ENCODE results near the gene NFKBIA.

NFKBIA gene

DNA sequence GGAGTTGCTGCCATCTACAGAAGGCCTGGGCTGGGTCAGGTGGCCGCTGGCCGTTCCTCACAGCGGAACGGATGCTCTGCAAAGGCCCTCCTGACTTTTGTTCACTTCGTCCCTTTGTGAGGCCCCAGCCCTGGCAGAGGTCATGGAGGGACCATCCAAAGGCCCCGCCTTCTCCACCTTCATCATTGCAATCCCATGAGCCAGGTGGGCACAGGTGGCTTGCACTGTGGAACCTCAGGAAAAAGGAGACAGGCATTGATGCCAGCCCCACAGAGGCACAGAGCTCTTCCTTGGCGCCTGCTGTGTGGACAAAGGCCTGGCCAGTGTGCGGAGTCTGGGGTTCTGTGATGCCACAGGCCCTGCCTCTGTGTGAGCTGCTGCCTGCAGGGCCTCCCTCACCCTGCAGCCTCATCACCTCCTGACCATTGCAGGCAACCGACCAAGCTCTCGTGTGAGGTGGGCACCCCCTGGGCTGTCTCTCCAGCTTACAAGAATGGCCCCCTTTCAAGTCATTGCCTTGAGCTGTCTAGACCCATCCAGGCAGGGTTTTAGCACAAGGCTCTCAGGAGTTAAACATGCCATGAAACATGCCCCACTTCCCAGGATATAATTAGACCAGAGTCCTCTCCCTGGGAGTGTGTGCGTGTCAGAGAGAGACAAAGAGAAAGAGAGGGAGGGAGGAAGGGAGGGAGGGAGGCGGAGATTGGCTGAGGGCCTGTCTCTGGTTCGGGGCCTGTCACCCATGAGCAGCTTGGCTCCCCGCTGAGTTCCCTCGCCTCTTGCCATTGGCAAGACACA lies 19.3 kb downstream of the NFKBIA start:
- H3K36me3 ChIP-seq (ENCODE audit: control insufficient read depth, low read length), result no peaks in the 10 kb centered on the region
- TF ChIP-seq, protein P1, sequence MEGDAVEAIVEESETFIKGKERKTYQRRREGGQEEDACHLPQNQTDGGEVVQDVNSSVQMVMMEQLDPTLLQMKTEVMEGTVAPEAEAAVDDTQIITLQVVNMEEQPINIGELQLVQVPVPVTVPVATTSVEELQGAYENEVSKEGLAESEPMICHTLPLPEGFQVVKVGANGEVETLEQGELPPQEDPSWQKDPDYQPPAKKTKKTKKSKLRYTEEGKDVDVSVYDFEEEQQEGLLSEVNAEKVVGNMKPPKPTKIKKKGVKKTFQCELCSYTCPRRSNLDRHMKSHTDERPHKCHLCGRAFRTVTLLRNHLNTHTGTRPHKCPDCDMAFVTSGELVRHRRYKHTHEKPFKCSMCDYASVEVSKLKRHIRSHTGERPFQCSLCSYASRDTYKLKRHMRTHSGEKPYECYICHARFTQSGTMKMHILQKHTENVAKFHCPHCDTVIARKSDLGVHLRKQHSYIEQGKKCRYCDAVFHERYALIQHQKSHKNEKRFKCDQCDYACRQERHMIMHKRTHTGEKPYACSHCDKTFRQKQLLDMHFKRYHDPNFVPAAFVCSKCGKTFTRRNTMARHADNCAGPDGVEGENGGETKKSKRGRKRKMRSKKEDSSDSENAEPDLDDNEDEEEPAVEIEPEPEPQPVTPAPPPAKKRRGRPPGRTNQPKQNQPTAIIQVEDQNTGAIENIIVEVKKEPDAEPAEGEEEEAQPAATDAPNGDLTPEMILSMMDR (IDR thresholded peaks at IDR 0.05; ENCODE audit: low read depth, low read length, poor library complexity, severe bottlenecking), result no peak
- TF ChIP-seq EZH2phosphoT487 (IDR thresholded peaks at IDR 0.05; ENCODE audit: borderline replicate concordance, low read length), result no peak
- H3K4me1 ChIP-seq (ENCODE audit: control insufficient read depth, low read length), result no peaks in the 10 kb centered on the region
- no peaks in the 10 kb centered on the region for H3K79me2 ChIP-seq (ENCODE audit: control insufficient read depth, low read length)
- no peaks in the 10 kb centered on the region for H4K20me1 ChIP-seq (ENCODE audit: control insufficient read depth, insufficient read depth, low read depth, low read length)
- H3K9me2 ChIP-seq (replicated peaks; ENCODE audit: control insufficient read depth, low read length), result no peaks in the 10 kb centered on the region
- no peak overlapping the region for H3K4me2 ChIP-seq (ENCODE audit: low read length)
- H3F3A ChIP-seq (ENCODE audit: control insufficient read depth, insufficient read depth), result no peaks in the 10 kb centered on the region
- no peaks in the 10 kb centered on the region for H3K27me3 ChIP-seq (ENCODE audit: control insufficient read depth, low read length)
- H3K4me3 ChIP-seq (ENCODE audit: low read length), result no peak overlapping the region
- H3K27ac ChIP-seq (ENCODE audit: low read depth, low read length), result no peak overlapping the region
- no peaks in the 10 kb centered on the region for H3K9me3 ChIP-seq (ENCODE audit: control insufficient read depth, insufficient read depth, low read length)

DNA sequence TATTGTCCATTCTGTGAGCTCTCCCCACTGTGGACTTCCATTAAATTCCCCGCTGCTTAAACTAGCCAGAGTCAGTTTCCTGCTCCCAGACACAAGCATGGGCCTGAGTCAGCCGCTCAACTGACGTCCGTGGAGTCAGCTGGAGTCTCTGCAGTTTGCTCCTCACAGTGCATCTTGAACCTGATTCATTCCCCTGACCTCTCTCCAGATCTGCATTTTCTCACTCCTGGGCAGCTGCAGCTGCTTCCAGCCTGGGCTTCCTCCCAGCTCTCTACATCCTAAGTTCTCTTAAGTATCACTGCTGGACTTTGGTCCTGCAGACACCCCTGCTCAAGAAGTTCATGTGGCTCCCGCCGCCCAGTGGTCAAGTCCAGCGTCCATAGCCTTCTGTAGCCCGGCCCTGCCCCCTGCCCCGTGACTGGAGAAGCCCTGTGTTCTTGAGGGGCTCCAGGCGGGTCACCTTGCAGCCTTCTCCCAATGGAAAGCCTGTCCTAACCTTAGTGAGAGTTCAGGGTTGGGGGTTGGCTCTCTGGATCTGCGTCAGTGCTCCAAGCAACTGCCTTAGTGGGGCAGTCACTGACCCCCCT lies 20.0 kb downstream of the NFKBIA start:
- TF ChIP-seq, protein P1 (IDR thresholded peaks at IDR 0.05; ENCODE audit: low read depth, low read length, poor library complexity, severe bottlenecking), result no peak
- TF ChIP-seq EZH2phosphoT487 (IDR thresholded peaks at IDR 0.05; ENCODE audit: borderline replicate concordance, low read length), result no peak
- Histone ChIP-seq H3K27ac (ENCODE audit: low read depth, low read length) (no peak overlapping the region), H3K9me3 (ENCODE audit: control insufficient read depth, insufficient read depth, low read length) (no peaks in the 10 kb centered on the region), H3K36me3 (ENCODE audit: control insufficient read depth, low read length) (no peaks in the 10 kb centered on the region), H3K4me2 (ENCODE audit: low read length) (no peak overlapping the region), H3K9me2 (replicated peaks; ENCODE audit: control insufficient read depth, low read length) (no peaks in the 10 kb centered on the region), H3K4me3 (ENCODE audit: low read length) (no peak overlapping the region), H3F3A (ENCODE audit: control insufficient read depth, insufficient read depth) (no peaks in the 10 kb centered on the region), H3K4me1 (ENCODE audit: control insufficient read depth, low read length) (no peaks in the 10 kb centered on the region), H4K20me1 (ENCODE audit: control insufficient read depth, insufficient read depth, low read depth, low read length) (no peaks in the 10 kb centered on the region), H3K27me3 (ENCODE audit: control insufficient read depth, low read length) (no peaks in the 10 kb centered on the region), H3K79me2 (ENCODE audit: control insufficient read depth, low read length) (no peaks in the 10 kb centered on the region)

DNA sequence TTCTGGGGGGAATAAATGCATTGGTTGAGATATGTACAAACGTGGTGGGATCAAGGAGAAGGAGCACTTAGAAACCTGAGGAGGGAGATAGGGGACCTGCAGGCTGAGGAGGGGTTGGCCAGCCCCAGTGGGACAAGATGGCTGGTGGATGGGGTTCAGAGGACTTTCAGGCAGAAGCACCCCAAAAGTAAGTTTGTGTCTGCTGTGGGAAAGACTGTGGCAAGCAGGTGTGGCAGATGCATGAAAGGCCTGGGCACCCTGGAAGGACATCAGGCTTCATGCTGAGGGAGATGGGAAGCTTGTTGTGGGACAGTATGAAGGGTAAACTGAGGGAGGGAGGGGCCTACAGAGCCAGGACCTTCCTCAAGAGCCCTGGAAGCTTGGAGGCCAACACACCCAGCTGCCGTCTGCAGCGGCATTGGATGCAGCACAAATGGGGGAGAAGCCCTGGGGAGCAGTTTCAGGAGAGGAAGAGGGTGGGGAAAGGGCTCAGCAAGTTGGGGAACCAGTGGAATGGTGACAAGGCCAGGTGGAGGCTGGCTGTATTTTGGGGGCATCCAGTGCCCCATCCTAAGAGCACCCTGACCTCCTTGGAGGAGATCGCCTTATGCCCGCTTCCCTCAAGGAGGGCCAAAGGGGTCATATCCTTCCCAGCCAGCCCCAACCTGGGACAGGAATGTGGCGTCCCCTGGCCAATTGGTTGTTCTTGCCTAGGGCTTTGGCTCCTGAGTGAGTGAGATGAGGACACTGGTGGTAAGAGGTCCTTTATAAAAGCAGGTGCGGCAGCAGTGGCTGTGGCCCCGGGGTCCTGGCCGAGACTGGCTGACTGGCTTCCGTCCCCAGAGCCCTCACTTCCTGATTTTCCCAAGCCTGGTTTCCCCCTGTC lies 20.7 kb downstream of the NFKBIA start:
- Histone ChIP-seq H4K20me1 (ENCODE audit: control insufficient read depth, insufficient read depth, low read depth, low read length) (no peaks in the 10 kb centered on the region), H3K4me1 (ENCODE audit: control insufficient read depth, low read length) (no peaks in the 10 kb centered on the region), H3K79me2 (ENCODE audit: control insufficient read depth, low read length) (no peaks in the 10 kb centered on the region), H3K4me3 (ENCODE audit: low read length) (no peak overlapping the region), H3K9me2 (replicated peaks; ENCODE audit: control insufficient read depth, low read length) (no peaks in the 10 kb centered on the region), H3K27ac (ENCODE audit: low read depth, low read length) (no peak overlapping the region), H3K36me3 (ENCODE audit: control insufficient read depth, low read length) (no peaks in the 10 kb centered on the region), H3K4me2 (ENCODE audit: low read length) (no peak overlapping the region), H3K9me3 (ENCODE audit: control insufficient read depth, insufficient read depth, low read length) (no peaks in the 10 kb centered on the region), H3F3A (ENCODE audit: control insufficient read depth, insufficient read depth) (no peaks in the 10 kb centered on the region), H3K27me3 (ENCODE audit: control insufficient read depth, low read length) (no peaks in the 10 kb centered on the region)
- TF ChIP-seq, protein P1 (IDR thresholded peaks at IDR 0.05; ENCODE audit: low read depth, low read length, poor library complexity, severe bottlenecking), result no peak
- TF ChIP-seq EZH2phosphoT487 (IDR thresholded peaks at IDR 0.05; ENCODE audit: borderline replicate concordance, low read length), result no peak
